HG03095 (cell line): ENCODE results near the gene GSTK1.

Experiments
- ATAC-seq: cut with Tn5 transposase; IDR thresholded peaks from one replicate; pipeline ENCODE4 v1.9.1; 2021; ENCODE audit warnings: moderate library complexity; ENCODE audit not compliant: unreplicated experiment

Gene GSTK1

GRCh38 chr7:143295870-143296269 lies 32.6 kb downstream of the GSTK1 start:
- ATAC-seq: no peak

DNA sequence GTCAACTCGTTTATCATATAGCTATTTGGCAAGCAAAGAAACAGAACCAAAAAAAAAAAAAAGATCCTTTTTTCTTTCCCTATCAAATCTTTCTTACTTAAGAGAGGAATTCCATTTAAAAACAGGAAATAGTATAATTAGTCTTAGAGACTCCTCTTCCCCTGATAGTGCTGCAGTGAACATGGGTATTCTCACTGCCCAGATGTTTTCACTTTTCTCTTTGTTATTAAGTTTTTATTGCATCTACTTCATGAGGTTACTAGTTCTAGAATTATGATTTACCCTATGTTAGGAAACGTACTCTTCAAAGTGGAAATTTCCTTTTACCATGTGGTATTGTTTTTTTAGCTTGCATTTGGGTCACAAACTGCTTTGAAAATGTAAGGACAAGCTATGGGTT lies 33.4 kb downstream of the GSTK1 start:
- no peak for ATAC-seq

GRCh38 chr7:143299346-143299745 lies 36.1 kb downstream of the GSTK1 start:
- no peak for ATAC-seq

- no peak for ATAC-seq
These were observed 36.6 kb downstream of the GSTK1 start for GRCh38 chr7:143299840-143300239.

GRCh38 chr7:143300959-143301935 lies 38.0 kb downstream of the GSTK1 start:
- no peak for ATAC-seq

DNA sequence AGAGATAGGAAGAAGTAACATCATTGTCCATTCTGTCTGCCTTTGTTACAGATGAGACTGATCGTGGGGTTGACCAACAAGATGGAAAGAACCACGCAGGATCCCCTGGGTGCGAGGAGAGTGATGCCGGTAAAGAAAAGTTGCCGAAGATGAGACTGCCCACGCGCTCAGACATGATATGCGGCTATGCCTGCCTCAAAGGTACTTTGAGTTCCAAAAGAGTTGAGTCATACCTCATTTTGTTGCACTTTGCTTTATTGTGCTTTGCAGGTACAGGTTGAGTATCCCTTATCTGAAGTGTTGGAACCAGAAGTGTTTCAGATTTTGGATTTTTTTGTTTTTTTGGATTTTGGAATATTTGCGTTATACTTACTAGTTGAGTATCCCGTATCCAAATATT lies 40.5 kb downstream of the GSTK1 start:
- no peak for ATAC-seq

GRCh38 chr7:143304938-143305337 lies 41.7 kb downstream of the GSTK1 start:
- no peak for ATAC-seq

GRCh38 chr7:143305423-143306070 lies 42.3 kb downstream of the GSTK1 start:
- no peak for ATAC-seq

GRCh38 chr7:143308632-143309031 lies 45.4 kb downstream of the GSTK1 start:
- ATAC-seq: no peak

DNA sequence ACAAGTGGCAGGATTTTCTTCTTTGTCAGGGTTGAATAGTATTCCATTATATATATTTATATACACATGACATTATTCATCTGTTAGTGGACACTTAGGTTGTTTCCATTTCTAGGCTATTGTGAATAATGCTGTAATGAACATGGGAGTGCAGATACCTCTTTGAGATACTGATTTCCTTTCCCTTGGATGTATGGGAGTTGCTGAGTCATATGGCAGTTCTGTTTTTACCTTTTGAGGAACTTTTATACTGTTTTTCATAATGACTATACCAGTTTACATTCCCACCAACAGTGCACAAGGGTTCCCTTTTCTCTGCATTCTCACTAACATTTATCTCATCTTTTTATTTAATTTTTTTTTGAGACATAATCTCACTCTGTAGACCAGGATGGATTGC lies 50.9 kb downstream of the GSTK1 start:
- no peak for ATAC-seq

DNA sequence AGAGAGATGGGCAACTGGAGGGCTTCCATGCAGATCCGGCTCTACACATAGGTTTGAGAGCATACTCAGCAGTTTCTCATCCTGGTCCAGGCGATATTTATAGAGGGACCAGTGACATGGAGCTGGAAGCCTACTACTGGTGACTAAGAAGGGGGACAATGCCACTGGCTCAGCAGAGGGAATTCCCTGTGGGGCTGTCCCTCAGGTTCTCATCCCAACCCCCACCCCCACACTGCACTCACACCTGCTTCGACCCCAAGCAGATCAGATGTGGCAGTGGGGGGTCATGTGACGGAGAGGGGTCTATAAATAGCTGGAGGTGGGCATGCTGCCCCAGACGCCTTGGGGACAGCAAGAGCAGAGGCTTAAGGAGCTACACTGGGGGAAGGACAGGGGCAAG lies 52.5 kb downstream of the GSTK1 start, which contains the start of gene CLCN1:
CLCN1 (plus strand) TSS at position 336 of the 400 bp plus-strand sequence. CDS start 102 bp downstream, outside the sequence.
- no peak for ATAC-seq

DNA sequence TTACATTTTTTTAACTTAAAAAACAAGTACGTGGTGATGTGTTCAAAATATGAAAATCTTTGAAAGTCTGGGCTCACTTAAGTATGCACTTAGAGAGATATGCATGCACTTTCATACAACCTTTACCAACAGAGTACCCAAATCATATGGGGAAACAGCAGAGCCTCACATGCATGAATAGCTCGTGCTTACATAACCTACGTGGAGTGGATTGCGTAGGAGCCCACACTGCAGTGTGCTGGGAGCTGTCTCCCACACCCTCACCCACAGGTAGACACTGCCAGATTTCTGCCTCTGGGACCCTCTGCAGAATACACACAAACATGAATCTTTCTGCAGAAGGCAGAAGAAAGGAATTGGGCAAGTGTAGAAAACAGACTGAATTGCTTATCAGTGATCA lies 53.3 kb downstream of the GSTK1 start:
- no peak for ATAC-seq

- ATAC-seq: no peak
These were observed 55.4 kb downstream of the GSTK1 start for GRCh38 chr7:143318661-143319060.
